Muscle of arm (tissue), 12 donors: ENCODE results near the gene FZR1. TPM values are rescaled to one million over a fixed set of nuclear protein-coding genes. Genes with fewer than 3 reads are reported as not detected.

ENCODE experiments used
- DNase-seq: peaks from one replicate; pipeline ENCODE4 v3.0.0-alpha.2; 2013
- polyA plus RNA-seq, 12 donors: library from polyadenylated mRNA; unstranded; fragments of 120-200 nt; gene quantifications; one replicate each; pipeline ENCODE4 v1.2.1, GENCODE V29; 2013; ENCODE audit not compliant: insufficient read length in 12 of 12

The FZR1 gene
- polyA plus RNA-seq, 12 donors: 21.8 to 47.2 (median 28.8) TPM; not detected in 1

DNA sequence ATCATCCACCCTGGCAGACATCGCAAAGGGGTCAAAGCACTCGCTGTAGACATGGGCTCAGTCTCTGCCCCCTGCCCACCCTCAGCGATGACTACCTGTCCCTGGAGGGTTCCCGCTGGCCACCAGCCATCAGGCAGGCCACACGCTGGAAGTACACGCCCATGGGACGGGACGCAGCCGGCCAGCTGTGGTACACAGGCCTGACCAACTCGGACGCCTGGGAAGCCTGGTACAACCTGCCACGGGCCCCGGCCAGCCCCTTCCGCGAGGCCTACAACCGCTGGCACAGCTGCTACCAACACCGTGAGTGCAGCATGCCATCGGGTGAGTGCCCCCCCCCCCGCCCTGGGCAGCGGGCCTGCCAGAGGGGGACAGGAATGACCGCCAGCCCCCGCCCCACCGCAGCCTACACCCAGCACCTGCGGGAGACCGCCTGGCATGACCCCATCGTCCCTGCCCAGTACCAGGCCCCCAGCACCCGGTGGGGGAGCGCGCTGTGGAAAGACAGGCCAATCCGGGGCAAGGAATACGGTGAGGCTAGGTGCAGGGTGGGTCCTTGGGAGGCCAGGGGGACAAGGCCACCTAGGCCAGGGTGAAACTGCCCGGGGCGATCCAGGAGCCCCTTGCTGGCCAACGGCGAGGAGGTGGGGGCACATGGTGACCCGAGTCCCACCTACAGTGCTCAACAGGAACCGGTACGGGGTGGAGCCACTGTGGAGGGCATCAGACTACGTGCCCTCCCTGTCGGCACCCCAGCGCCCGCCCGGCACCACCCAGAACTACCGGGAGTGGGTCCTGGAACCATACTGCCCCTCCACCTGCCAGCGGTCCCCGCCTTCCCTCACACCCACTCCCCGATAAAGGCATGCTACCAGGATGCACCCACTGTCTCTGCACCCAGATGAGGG lies 37.3 kb downstream of the FZR1 start:
- DNase-seq: no peak

DNA sequence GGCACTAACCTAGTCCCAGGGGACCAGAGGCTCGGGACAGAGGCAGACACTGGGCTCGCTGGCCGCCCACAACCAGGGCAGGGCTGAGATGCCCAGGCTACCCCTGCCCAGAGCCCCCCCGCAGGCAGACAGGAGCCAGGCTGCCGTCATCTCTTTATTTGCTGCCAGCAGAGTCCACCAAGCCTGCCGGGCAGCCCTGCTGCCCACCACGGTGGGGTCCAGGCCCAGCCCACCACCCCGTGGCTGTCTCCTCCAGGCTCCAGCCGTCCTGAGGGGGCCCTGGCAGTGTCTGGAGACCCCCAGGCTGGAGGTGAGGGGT lies 37.9 kb downstream of the FZR1 start:
- no peak for DNase-seq

DNA sequence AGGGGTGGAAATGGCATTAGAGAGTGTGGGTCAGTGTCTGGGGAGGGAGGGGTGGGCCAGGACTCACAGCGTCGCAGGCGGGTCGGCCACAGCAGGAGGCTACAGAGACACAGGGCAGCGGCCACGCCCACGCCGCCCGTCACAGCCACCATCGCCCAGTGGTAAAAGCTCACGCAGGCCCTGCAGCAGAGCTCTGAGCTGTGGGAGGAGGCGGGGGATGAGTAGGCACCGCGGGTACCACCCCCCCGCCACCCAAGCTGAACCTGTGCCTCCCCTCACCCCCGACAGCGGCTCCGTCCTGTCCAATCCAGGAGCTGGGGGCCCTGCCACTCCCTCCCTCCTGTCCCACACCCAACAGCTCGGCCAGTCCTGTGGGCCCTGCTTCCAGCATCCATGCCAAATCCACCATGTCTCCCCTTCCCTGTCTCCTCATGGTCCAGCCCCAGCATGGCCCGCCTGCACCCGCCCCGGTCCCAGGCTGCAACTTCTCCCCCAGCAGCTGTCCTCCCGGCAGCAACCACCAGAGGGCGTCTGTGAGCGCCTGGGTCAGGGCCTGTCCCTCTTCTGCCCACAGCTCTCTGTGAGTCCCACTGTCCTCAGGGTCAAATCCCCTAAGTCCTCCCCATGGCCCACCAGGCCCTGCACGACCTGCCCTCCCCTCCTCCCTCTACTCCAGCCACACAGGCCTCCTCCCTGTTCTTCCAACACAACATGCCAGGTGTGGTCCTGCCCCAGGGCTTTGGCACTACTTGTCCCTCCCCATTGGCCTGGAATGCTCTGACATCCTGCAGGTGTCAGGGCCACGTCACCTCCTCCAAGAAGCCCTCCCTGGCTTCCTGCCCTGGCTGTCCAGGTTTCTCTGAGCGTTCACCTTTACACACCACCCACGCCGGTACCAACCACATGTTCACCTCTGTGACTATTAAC lies 38.9 kb downstream of the FZR1 start:
- peak; percentile 53 for DNase-seq

DNA sequence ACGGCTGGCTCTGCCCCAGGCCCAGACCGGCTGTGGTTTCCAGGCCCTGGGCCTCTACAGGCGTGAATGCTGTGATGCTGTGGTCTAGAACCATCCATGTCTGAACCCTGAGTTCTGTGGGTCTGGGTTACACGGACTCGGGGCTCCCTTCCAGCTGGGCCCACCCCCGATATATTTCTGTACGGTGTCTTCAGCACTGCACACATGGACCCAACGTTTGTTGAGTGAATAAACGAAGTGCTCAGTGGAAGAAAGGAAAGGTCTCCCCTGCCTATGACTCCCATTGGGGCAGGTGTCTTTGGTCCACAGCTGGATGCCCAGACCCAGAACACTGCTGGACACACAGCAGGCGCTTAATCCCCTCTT lies 39.5 kb downstream of the FZR1 start:
- no peak for DNase-seq

DNA sequence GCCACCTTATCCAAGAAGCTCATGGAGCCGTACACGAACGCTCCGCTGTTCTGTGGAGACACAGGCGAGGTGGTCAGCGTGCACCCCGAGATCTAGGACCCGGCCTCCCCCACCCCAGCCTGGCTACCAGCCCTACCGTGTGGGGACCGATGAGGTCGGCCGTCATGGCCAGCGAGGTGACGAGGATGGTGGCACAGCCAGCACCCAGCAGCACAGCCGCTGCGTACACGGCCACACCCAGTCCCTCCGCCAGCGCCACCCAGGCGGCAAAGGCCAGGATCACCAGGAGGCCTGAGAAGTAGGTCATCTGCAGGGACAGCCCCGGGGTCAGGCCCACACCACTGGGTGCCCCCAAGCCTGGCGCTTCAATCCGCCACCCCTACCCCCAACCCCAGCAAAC lies 40.0 kb downstream of the FZR1 start:
- DNase-seq: no peak

DNA sequence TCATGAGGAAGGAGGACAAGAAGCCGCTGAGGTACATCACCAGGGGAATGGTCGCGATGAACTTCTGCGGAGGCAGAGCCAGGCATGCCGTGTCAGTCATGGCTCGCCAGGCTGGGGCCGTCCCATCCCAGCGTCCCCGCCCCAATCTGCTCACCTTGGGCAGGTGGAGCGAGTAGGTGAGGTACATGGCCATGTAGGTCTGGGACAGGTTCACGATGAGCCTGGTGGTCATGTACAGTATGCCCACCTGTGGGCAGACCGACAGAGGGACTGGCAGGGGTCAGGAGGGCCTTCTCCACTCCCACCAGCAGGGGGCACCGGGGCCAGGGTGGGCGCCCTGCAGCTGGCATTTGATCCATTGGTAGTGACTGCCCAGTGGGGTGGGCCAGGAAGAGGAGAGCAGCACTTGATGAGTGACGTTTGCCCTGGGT lies 41.2 kb downstream of the FZR1 start:
- no peak for DNase-seq

DNA sequence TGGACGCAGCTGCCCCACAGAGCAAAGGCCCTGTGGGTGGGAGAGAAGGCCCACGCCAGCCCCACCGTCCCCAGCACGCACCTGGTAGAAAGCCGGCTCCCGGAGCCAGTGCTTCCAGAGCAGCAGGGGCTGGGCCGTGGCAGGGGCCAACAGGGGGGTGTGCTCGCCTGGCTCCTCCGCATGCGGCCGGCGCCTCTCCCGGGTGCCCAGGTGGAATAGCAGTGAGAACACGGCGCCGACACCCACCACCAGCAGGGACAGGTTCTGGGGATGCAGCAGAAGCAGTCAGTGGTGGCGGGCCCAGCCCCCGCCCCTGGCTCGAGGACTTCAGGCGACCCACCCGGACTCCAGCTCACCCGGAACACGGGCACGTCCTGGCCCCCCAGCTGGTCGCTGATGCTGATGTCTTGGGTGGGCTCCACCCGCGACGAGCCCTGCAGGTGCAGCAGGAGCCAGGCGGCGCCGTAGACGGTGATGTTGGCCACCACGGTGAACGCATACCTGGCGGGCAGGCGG lies 41.7 kb downstream of the FZR1 start:
- DNase-seq: no peak

DNA sequence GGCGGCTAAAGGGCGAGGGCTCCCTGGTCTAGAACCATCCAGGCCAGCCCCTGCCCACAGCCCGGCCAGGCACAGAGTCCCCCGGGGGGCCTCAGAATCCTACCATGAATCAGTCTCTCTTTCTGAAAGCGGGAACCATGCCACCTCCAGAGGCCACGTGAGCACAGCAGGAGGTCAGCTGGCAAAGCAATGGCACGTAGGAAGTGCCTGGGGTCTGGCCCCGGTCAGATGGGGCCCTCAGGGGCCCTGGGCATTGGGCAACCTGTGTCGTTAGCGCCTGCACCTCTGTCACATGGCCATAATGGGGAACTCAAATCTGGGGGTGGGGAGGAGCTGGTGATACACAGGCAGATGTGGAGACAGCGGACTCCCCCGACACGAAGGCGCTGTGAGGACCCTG lies 42.5 kb downstream of the FZR1 start:
- no peak for DNase-seq

DNA sequence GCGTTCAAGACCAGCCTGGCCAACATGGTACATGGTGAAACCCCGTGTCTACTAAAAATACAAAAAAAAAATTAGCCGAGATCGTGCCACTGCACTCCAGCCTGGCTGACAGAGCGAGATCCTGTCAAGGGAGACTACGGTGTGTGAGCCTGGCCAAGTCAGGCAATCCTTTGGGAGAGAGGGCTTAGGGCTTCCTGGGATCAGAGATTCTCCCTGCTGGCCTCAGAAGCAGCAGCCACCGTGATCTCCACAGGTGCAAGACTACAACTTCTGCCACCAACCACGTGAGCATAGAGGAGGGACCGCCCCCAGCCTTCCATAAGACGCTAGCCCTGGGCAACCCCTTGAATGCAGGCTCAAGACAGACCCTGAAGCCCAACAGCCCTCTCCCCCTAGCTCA lies 43.7 kb downstream of the FZR1 start:
- DNase-seq: no peak

DNA sequence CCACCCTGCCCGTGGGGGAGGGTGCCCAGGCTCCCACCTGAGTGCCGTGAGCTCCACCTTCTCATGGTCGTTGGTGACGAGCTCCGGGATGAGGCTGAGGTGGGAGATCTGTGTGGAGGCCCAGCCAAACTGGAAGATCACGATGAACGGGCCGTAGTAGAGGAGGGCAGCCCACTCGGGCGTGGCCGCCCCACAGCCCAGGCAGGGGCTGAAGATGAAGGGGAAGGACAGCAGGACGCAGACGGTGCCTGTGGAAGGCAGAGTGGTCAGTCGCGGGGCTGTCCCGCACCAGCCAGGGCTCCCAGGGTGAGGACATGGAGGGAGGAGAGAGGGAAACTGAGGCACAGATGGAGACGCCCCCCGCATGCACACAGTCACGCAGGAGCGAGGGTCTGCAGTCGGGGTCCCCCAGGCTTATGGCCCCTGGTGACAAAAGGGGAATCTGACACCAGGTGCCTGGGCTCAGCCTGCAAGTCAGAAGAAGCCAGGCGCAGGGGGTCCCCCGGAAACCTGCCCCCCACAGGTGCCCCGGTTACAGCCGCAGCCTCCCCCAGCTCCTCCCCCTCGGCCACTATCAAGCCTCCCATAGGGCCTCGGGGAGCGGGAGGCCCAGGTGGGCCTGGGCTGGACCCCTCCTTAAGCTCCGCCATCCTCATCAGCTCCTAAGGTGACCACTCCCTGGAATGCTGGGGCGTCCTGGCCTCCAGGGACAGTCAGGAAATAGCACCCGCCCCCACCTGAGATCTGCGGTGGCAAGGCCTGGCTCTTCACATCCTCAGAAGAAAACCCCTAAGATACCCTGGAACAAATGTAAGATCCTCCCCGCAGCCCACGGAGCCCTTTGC lies 45.1 kb downstream of the FZR1 start:
- no peak for DNase-seq

DNA sequence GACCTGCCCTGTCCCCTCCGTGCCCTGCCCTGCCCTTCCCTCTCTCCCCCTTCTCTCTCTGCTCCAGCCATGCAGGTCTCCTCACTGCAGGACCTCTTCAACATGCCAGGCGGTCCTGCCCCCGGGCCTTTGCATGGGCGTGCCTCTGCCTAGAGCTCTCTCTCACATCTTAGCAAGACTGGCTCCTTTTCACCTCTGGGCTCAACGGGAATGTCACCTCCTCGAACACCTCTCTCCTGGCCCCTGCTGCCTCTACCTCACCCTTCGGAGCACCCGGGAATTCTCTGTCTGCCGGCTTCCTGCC lies 45.6 kb downstream of the FZR1 start:
- no peak for DNase-seq

DNA sequence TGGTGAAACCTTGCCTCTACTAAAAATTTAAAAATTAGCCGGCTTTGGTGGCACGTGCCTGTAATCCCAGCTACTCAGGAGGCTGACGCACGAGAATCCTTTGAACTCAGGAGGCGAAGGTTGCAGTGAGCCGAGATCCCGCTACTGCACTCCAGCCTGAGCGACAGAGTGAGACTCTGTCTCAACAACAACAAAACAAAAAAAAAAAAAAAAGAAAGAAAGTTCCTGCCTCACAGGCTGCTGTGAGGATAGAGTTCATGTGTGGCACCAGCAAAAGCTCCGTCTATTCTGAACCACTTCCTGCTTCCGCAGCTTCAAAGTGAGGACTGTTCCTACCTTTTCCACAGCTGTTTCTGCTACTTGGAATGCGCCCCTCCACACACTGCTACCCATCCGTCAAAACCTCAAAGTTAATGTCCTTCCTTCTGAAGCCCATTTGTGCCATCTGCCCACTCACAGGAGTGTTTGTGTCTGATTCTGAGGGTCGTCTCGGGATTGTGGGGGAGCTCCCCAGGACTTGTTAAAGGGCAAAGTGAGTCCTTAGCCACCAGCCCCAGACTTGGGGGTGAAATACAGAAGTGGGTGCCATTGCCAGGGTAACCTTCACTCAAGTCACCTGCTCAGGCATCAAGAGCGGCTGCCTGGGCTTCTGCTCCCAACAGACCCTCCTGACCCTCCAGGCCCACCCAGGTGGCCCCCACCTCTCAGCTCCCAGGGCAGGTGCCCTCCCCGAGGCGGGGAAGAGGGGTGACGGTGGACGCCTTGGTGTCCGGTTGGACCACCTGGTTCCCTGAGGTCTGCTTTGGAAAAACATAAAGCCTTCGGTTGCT lies 48.4 kb downstream of the FZR1 start:
- no peak for DNase-seq

DNA sequence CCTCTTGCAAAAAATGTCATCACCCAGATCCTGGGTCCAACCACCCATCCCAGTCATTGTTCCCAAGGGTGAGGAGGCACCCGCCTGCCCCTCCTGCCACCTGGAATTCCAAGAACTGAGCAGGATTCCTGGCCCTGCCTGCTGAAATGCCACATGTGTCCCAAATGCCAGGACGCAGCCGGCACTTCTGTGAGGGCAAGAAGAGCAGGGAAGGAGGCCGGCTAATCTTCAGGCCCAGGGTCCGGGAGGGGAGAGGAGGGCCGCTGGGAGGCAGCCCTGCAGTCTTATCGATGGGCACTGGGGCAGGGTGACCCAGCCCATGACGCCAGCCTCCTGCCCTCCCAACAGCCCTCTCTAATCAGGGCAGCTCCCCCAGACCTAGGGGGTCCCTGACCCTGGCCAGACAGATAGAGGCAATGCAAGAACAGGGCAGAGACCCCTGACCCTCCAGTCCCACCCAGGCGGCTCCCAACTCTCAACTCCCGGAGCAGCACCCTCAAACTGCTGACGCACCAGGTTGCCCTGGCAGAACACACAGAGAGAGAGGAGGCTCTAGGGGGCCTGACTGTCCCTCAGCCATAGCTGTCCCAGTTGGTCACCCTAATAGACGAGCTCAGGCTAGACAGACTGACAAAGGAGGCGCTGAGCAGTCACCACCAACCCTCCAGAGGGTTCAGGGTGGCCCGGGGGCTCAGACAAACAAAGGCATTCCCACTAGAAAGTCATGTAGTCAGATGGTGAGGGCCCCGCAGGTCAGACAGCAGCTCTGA lies 49.7 kb downstream of the FZR1 start:
- no peak for DNase-seq

DNA sequence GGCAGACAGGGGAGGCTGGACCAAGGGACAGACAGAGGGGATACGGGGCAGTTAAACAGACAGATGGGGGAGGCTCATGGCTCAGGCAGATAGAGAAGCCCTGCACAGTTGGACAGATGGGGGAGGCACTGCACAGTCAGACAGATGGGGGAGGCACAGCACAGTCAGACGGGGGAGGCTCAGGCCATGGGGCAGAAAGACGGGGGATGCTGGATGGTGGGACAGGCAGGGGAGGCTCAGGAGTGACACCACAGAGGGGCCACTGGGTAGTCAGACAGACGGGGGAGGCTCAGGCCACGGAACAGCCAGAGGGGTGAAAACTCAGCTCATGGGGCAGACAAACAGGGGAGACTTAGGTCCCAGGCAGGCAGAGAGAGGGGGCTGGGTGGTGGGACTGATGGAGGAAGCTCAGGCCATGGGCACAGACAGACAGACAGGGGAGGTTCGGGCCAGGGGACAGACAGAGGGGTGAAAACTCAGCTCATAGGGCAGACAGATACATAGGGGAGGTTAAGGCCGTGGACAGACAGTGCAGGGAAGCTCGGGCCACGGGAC lies 50.4 kb downstream of the FZR1 start:
- no peak for DNase-seq

DNA sequence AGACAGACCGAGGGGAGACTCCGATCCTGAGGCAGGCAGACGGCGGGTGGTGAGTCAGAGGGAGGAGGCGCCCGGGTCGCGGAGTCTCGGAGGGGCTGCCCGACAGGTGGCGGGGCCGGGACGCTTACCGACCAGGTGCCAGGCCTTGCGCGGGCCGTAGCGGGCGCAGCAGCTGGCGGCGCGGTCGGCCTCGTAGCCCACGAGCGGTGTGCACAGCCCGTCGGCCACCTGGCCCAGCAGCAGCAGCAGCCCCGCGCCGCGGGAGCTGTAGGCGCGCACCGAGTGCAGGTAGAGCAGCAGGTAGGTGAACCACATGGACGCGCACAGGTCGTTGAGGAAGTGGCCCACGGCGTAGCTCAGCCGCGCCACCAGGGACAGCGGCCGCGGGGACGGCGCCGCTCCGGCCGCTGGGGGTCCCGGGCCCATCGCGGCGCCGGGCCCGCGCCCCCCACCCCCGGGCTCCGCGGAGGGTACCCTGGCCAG lies 50.9 kb downstream of the FZR1 start:
- no peak for DNase-seq

DNA sequence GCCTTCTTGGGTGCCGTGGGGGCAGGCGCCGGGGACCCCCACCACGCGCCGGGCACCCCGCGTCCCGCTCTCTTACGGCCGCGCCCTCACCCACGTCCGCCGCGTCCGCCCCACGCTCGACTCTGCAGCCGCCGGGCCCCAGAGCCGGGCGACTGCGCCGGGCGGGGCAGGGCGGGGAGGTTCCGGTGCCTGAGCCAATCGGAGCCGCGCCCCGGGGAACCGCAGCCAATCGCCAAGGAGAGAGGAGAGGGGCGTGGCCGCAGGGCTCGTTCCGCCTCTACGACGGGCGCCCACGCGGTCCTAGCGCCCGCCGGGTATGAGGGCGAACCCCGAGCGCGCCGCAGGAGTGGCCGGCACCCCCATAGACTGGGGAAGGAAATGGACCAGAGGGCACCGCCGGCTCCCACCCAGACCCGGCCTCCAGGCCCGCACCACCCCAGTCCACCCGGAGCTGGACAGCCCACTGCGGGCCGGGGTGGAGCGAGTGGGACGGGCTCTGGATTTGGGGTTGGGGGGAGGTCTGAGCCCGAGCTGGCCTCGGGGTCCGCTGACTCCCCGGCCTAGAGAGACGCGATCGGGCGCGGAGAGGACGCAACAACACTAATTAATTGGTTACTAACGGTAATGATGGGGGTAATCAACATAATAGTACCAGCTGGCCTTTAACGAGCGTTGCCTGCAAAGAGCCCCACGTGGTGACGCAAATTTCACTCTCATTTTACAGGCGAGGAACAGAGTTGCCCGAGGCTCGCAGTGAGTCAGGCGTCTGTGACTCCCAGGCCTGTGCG lies 51.5 kb downstream of the FZR1 start, which contains the start of gene MFSD12:
Gene MFSD12 (minus strand): TSS at position 126 of the 788 bp plus-strand sequence. CDS start 183 bp downstream, outside the sequence.
- DNase-seq: peak; percentile 95

DNA sequence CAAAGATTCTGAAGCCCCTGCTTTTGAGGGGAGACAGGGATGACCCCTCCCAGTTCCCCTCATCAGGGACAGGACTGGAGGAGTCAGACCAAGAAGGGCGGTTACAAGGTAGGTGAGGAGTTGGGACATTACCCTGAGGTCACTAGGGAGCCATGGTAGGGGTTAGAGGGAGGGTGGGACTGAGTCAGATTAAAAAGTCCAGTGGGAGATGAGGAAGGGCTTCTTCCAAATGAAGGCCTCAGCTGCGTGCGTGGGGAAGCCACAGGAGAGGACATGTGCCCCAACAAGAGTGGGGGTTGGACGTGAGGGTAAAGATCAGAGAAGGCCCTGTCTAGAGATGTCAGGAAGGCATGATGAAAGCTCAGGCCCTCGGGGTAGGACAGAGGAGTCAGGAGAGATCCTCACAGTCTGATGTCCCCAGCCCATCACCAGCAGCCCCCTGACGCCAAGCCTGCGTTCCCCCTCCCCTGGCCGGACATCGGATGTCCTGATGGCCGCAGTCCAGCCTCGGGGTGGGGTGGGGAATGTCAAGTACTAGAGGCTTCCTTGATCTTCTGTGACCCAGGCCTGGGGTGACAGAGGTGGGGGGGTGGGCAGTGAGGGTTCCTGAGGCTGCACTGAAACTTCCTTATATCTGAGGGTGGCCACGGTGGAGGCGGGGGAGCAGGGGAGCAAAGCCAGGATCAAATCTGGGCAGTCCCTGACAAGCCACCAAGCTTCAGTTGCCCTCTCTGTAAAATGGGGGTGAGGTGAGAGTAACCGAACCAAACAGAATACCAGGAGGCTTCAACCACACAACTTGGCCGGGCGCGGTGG lies 57.8 kb downstream of the FZR1 start:
- DNase-seq: no peak

DNA sequence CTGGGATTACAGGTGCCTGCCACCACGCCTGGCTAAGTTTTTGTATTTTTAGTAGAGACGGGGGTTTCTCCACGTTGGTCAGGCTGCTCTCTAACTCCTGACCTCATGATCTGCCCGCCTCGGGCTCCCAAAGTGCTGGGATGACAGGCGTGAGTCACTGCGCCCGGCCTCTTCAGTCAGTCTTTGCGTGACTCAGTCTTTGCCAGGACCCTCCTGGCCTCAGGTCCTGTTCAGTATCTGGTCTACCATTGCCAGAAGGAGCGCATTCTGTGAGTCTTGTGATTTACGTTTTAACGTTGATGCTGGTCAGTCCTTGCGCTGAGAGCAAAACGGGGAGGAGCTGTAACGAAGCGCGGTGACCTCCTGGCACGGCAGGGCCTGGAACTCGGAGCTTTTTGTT lies 59.0 kb downstream of the FZR1 start:
- DNase-seq: no peak
